Activated CD8-positive, alpha-beta T cell treated with anti-CD3 and anti-CD28 coated beads for 36 hours (primary cell): ENCODE results near the gene RGL1. TPM values are rescaled to one million over a fixed set of nuclear protein-coding genes. Genes with fewer than 3 reads are reported as not detected.
"Not testable (repeated sequence)": the region's sequence is repeated elsewhere in the genome, so short reads cannot be mapped to it uniquely, and the experiment has no call there.

ENCODE experiments used
- ATAC-seq: fragments of 200-7000 bp; cut with Tn5 transposase; one replicate; pipeline ENCODE4 v1.10.0; 2021; ENCODE audit warnings: mild to moderate bottlenecking, moderate library complexity
- CTCF ChIA-PET: fragments of 350-600 bp; sonication (Branson Sonifier 250); formaldehyde crosslinking; loops from one replicate; lab custom pipeline; 2021; ENCODE audit warnings: antibody characterized with exemption; lab: Charles Lee
- POLR2A ChIA-PET: fragments of 350-600 bp; sonication (Branson Sonifier 250); formaldehyde crosslinking; loops from one replicate; lab custom pipeline; 2021; ENCODE audit warnings: antibody characterized with exemption; lab: Charles Lee
- DNase-seq: peaks from one replicate; pipeline ENCODE4 v3.0.0-alpha.2; 2020
- H3K27ac Mint-ChIP-seq: one replicate; pipeline ENCODE4 v1.8.0; 2021; ENCODE audit warnings: mild to moderate bottlenecking, mixed read lengths
- H3K27me3 Mint-ChIP-seq: one replicate; pipeline ENCODE4 v1.8.0; 2021; ENCODE audit warnings: mixed read lengths
- H3K36me3 Mint-ChIP-seq: one replicate; pipeline ENCODE4 v1.8.0; 2021; ENCODE audit warnings: low read depth, mixed read lengths
- H3K4me1 Mint-ChIP-seq: one replicate; pipeline ENCODE4 v1.8.0; 2021; ENCODE audit warnings: low read depth, mixed read lengths
- H3K4me3 Mint-ChIP-seq: one replicate; pipeline ENCODE4 v1.8.0; 2021; ENCODE audit warnings: mild to moderate bottlenecking, moderate library complexity, mixed read lengths
- H3K9me3 Mint-ChIP-seq: one replicate; pipeline ENCODE4 v1.8.0; 2021; ENCODE audit warnings: mixed read lengths
- CTCF ChIP-seq: fragments of 200-600 bp; IDR thresholded peaks from one replicate; pipeline ENCODE4 v1.8.0; 2022; ENCODE audit warnings: antibody characterized with exemption, mild to moderate bottlenecking
- intact Hi-C: fragments of 100-400 bp; cut with micrococcal nuclease; formaldehyde crosslinking; loops from one replicate; pipeline ENCODE4 v1.10.0; 2022
- total RNA-seq, 2 experiments: library from RNA; stranded (reverse); gene quantifications; one replicate each; pipeline ENCODE4 v1.2.3, GENCODE V29; 2021

RGL1 gene
- total RNA-seq, 2 experiments from 2014 or later: 1.2 to 1.3 TPM

- H3K4me1 Mint-ChIP-seq: no peaks in the 10 kb centered on the region
- no peak overlapping the region for H3K27ac Mint-ChIP-seq
- no peak overlapping the region for H3K4me3 Mint-ChIP-seq
- intact Hi-C loops: no loop called here
- POLR2A ChIA-PET: no interaction called here
- no peak for TF ChIP-seq CTCF
- DNase-seq: no peak
- no peak for ATAC-seq
- H3K9me3 Mint-ChIP-seq: peaks cover 20% of the 10 kb centered on the region
- no peaks in the 10 kb centered on the region for H3K27me3 Mint-ChIP-seq
- H3K36me3 Mint-ChIP-seq: peaks cover 7% of the 10 kb centered on the region
- CTCF ChIA-PET: no interaction called here
Measured at GRCh38 chr1:183760661-183761060, 44.3 kb upstream of the RGL1 start.

GRCh38 chr1:183761871-183762270, 43.0 kb upstream of the RGL1 start:
- ChIA-PET POLR2A (no interaction called here), CTCF (no interaction called here)
- H3K9me3 Mint-ChIP-seq: peaks cover 20% of the 10 kb centered on the region
- H3K27ac Mint-ChIP-seq: no peak overlapping the region
- intact Hi-C loops: no loop called here
- H3K4me3 Mint-ChIP-seq: no peak overlapping the region
- no peaks in the 10 kb centered on the region for H3K27me3 Mint-ChIP-seq
- H3K4me1 Mint-ChIP-seq: no peaks in the 10 kb centered on the region
- no peak for DNase-seq
- ATAC-seq: no peak
- TF ChIP-seq CTCF: no peak
- peaks cover 7% of the 10 kb centered on the region for H3K36me3 Mint-ChIP-seq

- peaks cover 20% of the 10 kb centered on the region for H3K9me3 Mint-ChIP-seq
- ATAC-seq, H3K36me3 Mint-ChIP-seq, H3K27me3 Mint-ChIP-seq, H3K27ac Mint-ChIP-seq, DNase-seq, H3K4me1 Mint-ChIP-seq, CTCF ChIA-PET, intact Hi-C loops, H3K4me3 Mint-ChIP-seq: not testable (repeated sequence)
- POLR2A ChIA-PET: interaction anchor here (0.6 kb wide), 1 partner anchor 110 kb away, joined by 4 read pairs; no protein-coding TSS in a partner anchor
Measured at GRCh38 chr1:183762856-183763255, 42.1 kb upstream of the RGL1 start.

GRCh38 chr1:183764981-183765380, 39.9 kb upstream of the RGL1 start:
- H3K4me1 Mint-ChIP-seq: no peaks in the 10 kb centered on the region
- H3K4me3 Mint-ChIP-seq: no peak overlapping the region
- no peak for TF ChIP-seq CTCF
- no peak overlapping the region for H3K27ac Mint-ChIP-seq
- ATAC-seq (no peak), DNase-seq (no peak)
- intact Hi-C loops: no loop called here
- H3K27me3 Mint-ChIP-seq: no peaks in the 10 kb centered on the region
- peaks cover 7% of the 10 kb centered on the region for H3K36me3 Mint-ChIP-seq
- ChIA-PET POLR2A (no interaction called here), CTCF (no interaction called here)
- peaks cover 21% of the 10 kb centered on the region for H3K9me3 Mint-ChIP-seq

- intact Hi-C loops: no loop called here
- Mint-ChIP-seq H3K4me1 (no peaks in the 10 kb centered on the region), H3K27me3 (no peaks in the 10 kb centered on the region), H3K4me3 (no peak overlapping the region), H3K27ac (no peak overlapping the region), H3K36me3 (peaks cover 14% of the 10 kb centered on the region), H3K9me3 (peaks cover 33% of the 10 kb centered on the region)
- ChIA-PET POLR2A (no interaction called here), CTCF (no interaction called here)
- TF ChIP-seq CTCF: no peak
- ATAC-seq: no peak
- no peak for DNase-seq
Measured at GRCh38 chr1:183769956-183770815, 34.7 kb upstream of the RGL1 start.
